Stimulated activated naive B cell treated with anti-CD40 and anti-IgM and Interleukin-4, amounts not matched to agents 10 μg/mL and 1 μg/mL and 100 μg/mL, for 72 hours (primary cell): ENCODE data around the gene GRM4.
"Not testable (repeated sequence)": the region's sequence is repeated elsewhere in the genome, so short reads cannot be mapped to it uniquely, and the experiment has no call there.

Experiments
- ATAC-seq, 2 donors: fragments of 150-1000 bp; cut with Tn5 transposase; replicated peaks; 2 replicates each; pipeline ENCODE4 v1.10.0; 2021; ENCODE audit warnings: moderate library complexity in 1 of 2
- DNase-seq: peaks from one replicate; pipeline ENCODE4 v3.0.0; 2021
- H3K27ac Mint-ChIP-seq: one replicate; pipeline ENCODE4 v1.8.0; 2022; ENCODE audit warnings: mild to moderate bottlenecking, mixed read lengths
- H3K27me3 Mint-ChIP-seq, 2 donors: one replicate each; pipeline ENCODE4 v1.8.0; 2022; ENCODE audit warnings: mixed read lengths in 2 of 2
- H3K36me3 Mint-ChIP-seq, 2 donors: one replicate each; pipeline ENCODE4 v1.8.0; 2022; ENCODE audit warnings: mixed read lengths in 2 of 2, mild to moderate bottlenecking in 1 of 2
- H3K4me1 Mint-ChIP-seq, 2 donors: one replicate each; pipeline ENCODE4 v1.8.0; 2022; ENCODE audit warnings: mixed read lengths in 2 of 2, mild to moderate bottlenecking in 1 of 2
- H3K4me3 Mint-ChIP-seq, 2 donors: one replicate each; pipeline ENCODE4 v1.8.0; 2022; ENCODE audit warnings: mild to moderate bottlenecking in 2 of 2, mixed read lengths in 2 of 2, moderate library complexity in 1 of 2
- H3K9me3 Mint-ChIP-seq, 2 donors: one replicate each; pipeline ENCODE4 v1.8.0; 2022; ENCODE audit warnings: mixed read lengths in 2 of 2, mild to moderate bottlenecking in 1 of 2

GRM4 gene

DNA sequence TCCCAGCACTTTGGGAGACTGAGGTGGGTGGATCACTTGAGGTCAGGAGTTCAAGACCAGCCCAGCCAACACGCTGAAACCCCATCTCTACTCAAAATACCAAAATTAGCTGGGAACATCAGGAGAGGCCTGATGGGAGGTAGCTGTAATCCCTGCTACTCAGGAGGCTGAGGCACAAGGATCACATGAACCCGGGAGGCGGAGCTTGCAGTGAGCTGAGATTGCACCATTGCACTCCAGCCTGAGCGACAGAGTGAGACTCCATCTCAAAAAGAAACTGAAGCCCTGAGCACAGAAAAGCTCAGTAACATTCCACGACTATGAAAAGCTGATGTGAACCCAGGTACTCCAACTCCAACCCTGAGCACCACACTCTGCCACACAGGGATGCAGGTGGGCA is 103.9 kb downstream of the GRM4 start:
- not testable (repeated sequence) for H3K4me3 Mint-ChIP-seq, DNase-seq, H3K27ac Mint-ChIP-seq, H3K9me3 Mint-ChIP-seq, ATAC-seq, H3K36me3 Mint-ChIP-seq
- Mint-ChIP-seq H3K27me3 (peaks cover 9 to 12% of the 10 kb centered on the region in 2 donors), H3K4me1 (peaks cover 12 to 13% of the 10 kb centered on the region in 2 donors)

DNA sequence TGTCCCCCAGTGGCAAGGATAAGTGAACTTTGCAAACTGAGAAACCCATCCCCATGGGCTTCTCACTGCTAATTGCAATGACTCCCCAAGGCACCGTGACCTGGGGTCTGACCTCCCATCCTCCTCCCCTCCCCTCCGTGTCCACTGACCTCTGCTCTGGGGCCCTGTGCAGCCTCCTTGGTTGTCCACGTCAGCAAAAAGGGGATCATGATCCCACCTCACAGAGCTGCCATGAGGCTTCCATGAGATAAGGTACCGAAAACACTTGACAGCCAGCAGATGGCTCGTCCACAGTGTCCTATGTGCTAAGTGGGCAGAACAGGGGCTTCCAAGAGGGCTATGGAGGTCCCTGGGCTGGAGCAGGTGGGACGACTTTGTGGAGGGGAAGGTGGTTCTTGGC is 104.5 kb downstream of the GRM4 start:
- Mint-ChIP-seq H3K4me1 (peaks cover 12 to 13% of the 10 kb centered on the region in 2 donors), H3K4me3 (no peak overlapping the region), H3K36me3 (no peaks in the 10 kb centered on the region), H3K27me3 (peaks cover 9 to 12% of the 10 kb centered on the region in 2 donors), H3K9me3 (no peaks in the 10 kb centered on the region), H3K27ac (no peak overlapping the region)
- DNase-seq (no peak), ATAC-seq (no peak)

DNA sequence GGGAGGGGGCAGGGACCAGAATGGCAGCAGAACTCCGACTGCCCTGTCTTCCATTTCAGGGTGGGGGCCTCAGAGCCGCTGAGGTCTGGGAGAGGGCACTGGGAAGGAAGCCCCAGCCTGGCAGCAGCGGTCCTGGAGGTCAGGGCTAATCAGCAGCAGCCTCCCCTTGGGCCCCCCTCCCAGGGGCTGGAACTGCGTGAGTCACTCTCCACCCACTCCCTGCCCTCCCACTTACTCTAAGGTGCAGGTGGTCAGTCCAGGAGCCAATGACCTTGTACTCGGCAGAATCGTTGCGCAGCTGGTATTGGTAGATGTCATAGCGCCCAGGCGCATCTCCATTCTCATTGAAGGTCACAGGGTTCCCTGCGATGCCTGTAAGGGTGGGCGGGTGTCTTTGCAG is 105.9 kb downstream of the GRM4 start:
- Mint-ChIP-seq H3K4me1 (peaks cover 11 to 12% of the 10 kb centered on the region in 2 donors), H3K9me3 (no peaks in the 10 kb centered on the region), H3K27me3 (peaks cover 6 to 14% of the 10 kb centered on the region in 2 donors), H3K36me3 (no peaks in the 10 kb centered on the region), H3K27ac (no peak overlapping the region), H3K4me3 (no peak overlapping the region)
- DNase-seq = no peak
- no peak for ATAC-seq

DNA sequence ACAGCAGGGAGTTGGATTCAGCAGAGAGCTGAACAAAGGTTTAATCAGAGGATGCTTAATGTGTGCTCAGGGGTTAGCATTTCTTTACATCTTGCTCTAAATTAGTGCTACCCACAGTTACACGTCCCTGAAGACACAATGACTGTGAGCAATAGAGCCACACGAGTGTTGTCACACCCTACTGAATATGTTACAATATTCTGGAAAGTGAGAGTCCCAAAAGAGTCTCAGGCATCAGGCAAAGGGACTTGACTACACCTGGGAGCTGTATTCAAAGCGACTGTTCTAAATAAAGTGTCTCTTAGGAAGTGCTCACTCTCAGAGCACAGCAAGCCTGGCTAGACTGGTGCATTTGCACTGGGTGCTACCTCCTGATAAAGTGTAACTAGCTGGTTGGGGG is 108.7 kb downstream of the GRM4 start:
- no peak overlapping the region for H3K4me3 Mint-ChIP-seq
- H3K4me1 Mint-ChIP-seq = no peaks in the 10 kb centered on the region
- no peaks in the 10 kb centered on the region for H3K9me3 Mint-ChIP-seq
- H3K27ac Mint-ChIP-seq = no peak overlapping the region
- DNase-seq (no peak), ATAC-seq (no peak)
- peaks cover 12% of the 10 kb centered on the region in 2 donors for H3K27me3 Mint-ChIP-seq
- H3K36me3 Mint-ChIP-seq = no peaks in the 10 kb centered on the region

DNA sequence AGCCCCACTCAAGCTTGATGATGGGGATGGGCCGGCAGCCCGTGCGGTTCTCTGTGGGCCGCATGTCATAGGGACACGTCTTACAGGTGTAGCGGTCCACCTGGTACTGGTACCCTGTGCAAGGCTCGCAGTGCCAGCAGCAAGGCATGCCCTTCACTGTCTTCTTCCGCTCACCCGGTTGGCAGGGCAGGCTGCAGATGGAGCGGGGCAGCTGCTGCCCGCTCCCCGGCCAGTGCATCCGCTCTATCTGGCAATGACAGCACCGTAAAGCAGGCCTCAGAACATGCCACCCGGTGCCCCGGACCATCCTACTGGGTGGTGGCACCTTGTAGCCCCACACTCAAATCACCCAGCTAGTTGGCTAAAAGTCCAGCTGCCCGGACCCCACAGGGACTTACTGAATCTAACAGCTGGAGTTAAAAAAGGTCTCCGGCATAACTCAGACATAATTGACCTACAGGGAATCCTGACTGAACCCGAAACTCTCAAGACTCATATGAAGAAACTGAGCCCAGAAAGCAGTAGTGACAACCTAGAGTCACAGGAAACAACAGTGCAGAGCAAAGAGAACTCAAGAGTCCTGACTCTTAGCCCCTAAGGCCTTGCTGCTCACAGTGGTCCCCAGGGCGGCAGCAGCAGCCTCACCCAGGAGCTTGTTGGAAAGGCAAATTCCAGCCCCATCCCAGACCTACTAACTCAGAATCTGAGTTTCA is 109.4 kb downstream of the GRM4 start:
- no peaks in the 10 kb centered on the region for H3K36me3 Mint-ChIP-seq
- peaks cover 12% of the 10 kb centered on the region in 2 donors for H3K27me3 Mint-ChIP-seq
- no peaks in the 10 kb centered on the region for H3K9me3 Mint-ChIP-seq
- ATAC-seq (peak in 1 of 2 donors; percentile 56), DNase-seq (no peak)
- no peak overlapping the region for H3K27ac Mint-ChIP-seq
- H3K4me3 Mint-ChIP-seq = no peak overlapping the region
- H3K4me1 Mint-ChIP-seq = peaks cover 0 to 3% of the 10 kb centered on the region in 2 donors

DNA sequence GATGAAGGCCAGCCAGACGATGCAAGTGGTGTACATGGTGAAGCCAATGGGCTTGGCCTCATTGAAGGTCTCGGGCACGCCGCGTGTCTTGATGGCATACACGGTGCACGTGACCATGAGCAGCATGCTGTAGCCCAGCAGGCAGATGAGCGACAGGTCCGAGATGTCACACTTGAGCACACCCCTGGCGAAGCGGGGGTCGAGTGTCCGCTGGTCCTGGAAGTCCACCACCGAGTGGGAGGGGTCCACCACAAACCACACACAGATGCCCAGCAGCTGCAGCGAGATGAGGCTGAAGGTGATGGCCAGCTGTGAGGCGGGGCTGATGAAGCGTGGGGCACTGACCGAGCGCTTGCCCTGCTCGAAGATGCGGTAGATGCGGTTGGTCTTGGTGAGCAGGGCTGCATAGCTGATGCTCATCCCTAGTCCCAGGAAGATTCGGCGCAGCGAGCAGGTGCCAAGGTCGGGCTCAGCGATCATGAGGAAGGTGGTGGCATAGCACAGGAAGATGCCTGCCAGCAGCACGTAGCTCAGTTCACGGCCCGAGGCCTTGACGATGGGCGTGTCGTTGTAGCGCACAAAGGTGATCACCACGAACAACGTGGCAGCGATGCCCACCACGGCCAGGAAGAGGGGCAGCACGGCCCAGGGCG is 110.1 kb downstream of the GRM4 start:
- Mint-ChIP-seq H3K27ac (no peak overlapping the region), H3K36me3 (no peaks in the 10 kb centered on the region), H3K4me1 (peaks cover 0 to 3% of the 10 kb centered on the region in 2 donors), H3K9me3 (no peaks in the 10 kb centered on the region), H3K27me3 (peaks cover 12% of the 10 kb centered on the region in 2 donors), H3K4me3 (no peak overlapping the region)
- ATAC-seq = no peak
- DNase-seq = no peak

DNA sequence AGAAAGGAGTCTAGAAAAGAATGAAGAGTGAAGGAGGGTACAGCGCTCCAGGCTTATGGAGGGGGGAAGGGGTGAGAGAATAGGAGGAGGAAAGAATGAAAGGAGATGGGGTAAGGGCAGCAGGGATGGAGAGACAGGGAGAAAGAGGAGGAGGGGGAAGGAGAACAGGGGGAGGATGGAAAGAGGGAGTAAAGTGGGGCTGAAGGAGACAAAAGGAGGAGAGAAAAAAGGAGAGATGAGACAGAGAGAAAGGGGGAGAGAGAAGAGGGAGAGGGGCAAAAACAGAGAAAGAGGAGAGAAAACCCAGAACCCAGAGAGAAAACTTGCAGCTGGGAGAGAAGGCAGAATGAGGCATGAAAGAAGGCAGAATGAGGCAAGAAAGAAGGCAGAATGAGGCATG is 110.7 kb downstream of the GRM4 start:
- no peaks in the 10 kb centered on the region for H3K36me3 Mint-ChIP-seq
- peaks cover 12% of the 10 kb centered on the region in 2 donors for H3K27me3 Mint-ChIP-seq
- peaks cover 0 to 3% of the 10 kb centered on the region in 2 donors for H3K4me1 Mint-ChIP-seq
- ATAC-seq (no peak), DNase-seq (no peak)
- H3K9me3 Mint-ChIP-seq = no peaks in the 10 kb centered on the region
- H3K27ac Mint-ChIP-seq = no peak overlapping the region
- no peak overlapping the region for H3K4me3 Mint-ChIP-seq

DNA sequence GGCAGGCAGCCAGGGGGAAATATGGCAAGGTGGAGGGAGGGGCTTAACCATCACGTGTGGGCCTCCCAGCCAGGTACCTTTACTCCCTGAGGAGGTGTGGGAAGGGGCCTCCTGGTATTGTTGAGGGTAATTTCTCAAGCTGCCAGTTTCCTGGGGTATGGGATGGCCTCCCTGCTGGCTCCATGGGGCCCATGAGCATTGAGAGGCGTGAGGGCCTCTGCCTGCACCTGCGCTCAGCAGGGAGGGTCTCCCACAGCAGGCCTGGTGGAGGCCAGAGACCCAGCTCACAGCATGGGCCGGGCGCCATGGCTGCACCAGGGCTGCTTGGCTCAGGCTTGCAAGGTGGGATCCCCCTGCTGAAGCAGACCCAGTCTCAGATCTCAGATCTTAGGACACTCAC is 113.0 kb downstream of the GRM4 start:
- H3K27ac Mint-ChIP-seq = no peak overlapping the region
- H3K27me3 Mint-ChIP-seq = peaks cover 5 to 12% of the 10 kb centered on the region in 2 donors
- no peak for ATAC-seq
- peaks cover 0 to 3% of the 10 kb centered on the region in 2 donors for H3K4me1 Mint-ChIP-seq
- no peak for DNase-seq
- no peaks in the 10 kb centered on the region for H3K36me3 Mint-ChIP-seq
- no peaks in the 10 kb centered on the region for H3K9me3 Mint-ChIP-seq
- no peak overlapping the region for H3K4me3 Mint-ChIP-seq

DNA sequence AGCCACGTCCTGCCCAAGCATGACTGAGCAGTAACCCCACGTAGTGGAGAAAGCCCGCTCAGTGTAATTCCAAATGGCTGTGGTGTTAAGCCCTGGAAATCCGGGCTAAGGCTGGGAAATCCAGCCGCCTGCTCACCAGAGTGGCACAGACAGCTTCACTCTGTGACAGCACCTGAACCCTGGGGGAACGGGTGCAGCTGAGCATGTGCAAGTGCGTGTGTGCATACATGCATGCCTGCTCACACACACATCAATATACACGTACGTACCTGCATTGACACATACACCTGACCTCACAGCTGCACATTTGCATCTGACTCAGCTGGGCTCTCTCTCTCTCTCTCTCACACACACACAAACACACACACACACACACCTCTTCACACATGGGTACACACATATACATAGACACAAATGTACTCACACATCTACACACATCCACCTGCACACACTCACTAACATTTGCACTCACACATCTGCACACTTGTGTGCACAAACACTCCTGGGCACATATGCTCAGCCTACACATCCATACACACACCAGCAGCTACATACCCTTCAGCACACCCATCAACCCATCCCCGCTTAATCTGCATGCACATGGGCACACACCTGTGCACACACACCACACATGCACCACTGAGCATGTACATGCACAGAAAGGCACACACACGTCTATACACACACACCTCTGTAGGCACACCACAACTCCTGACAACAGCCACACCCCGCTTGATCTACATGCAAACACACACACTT is 114.1 kb downstream of the GRM4 start:
- H3K9me3 Mint-ChIP-seq = no peaks in the 10 kb centered on the region
- ATAC-seq (peak in 1 of 2 donors; percentile 34), DNase-seq (no peak)
- H3K36me3 Mint-ChIP-seq = no peaks in the 10 kb centered on the region
- no peak overlapping the region for H3K4me3 Mint-ChIP-seq
- H3K4me1 Mint-ChIP-seq = peaks cover 0 to 3% of the 10 kb centered on the region in 2 donors
- no peak overlapping the region for H3K27ac Mint-ChIP-seq
- peaks cover 5 to 12% of the 10 kb centered on the region in 2 donors for H3K27me3 Mint-ChIP-seq

DNA sequence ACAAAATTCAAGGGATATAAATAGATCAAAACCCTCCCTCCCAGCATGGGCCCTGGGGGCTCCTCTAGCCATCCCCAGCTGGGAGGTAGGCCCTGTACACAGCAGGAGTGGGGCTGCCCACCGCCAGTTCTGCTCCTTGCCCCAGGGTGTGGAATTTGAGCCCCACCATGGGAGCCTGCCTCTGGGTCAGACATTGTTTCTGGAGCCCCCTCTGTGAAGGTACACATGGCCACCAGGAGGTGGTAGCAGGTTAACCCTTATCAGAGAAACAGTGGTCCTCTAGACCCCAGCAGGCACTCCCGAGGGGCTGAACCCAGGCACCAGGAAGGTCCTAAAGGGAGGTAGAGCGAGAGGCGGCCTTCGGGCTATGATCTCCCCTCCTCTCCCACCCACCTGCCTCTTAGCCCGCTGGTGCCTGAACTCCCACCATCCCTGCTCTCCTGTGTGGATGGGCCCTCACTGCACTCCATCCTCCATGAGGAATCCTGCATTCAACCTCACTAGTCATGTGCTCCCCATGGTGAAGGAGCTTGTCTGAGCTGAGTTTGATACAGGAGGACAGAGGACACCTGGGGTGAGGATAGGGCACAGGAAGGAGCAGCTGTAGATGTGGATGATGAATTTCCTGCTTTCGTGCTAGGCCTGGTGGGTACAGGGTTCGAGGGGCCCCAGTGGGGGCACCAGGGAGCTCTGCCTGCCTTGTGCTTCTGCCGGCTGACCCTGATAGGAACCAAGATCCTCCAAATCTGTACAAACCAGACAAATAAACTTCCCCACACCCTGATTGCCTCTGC is 114.9 kb downstream of the GRM4 start:
- Mint-ChIP-seq H3K27me3 (peaks cover 5 to 12% of the 10 kb centered on the region in 2 donors), H3K27ac (no peak overlapping the region), H3K36me3 (no peaks in the 10 kb centered on the region), H3K4me1 (peaks cover 0 to 3% of the 10 kb centered on the region in 2 donors), H3K4me3 (no peak overlapping the region), H3K9me3 (no peaks in the 10 kb centered on the region)
- ATAC-seq = no peak
- DNase-seq = no peak

DNA sequence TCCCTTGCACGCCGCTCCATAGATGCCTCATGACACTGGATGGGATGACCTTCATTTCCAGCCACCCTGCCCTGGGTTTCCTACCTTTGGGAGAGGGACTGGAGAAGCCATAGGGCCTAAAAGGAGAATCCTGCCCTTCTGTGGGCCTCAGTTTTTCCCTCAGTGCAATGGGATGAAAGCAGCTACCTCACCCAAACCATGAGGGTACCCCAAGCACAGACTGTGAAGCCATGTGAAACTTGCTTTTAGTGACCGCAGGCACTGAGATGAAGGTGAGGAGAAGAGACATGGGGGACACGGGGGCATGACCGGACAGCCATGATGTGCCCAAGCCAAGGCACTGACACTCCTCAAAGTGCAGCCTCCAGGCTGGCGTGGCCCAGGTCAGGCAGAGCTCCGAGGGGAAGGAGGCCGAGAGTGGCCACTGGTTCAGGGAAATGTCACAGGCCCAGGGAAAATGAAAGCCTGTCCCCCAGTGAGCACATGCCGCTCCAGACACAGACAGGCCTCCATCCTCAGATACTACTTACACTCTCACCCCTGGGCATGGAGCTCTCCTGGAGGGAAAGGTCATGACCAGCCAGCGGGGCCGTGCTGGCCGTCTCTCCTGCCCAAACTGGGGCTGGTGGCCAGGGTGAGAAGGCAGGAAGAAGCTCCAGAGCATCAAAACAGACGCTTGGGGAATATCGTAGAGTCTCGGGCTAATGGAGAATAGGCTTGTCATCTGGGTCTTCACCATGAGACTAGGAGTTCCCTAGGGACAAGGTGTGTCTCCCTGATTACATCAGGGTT is 116.2 kb downstream of the GRM4 start:
- H3K4me1 Mint-ChIP-seq = peaks cover 0 to 3% of the 10 kb centered on the region in 2 donors
- ATAC-seq (no peak), DNase-seq (no peak)
- no peaks in the 10 kb centered on the region for H3K9me3 Mint-ChIP-seq
- no peak overlapping the region for H3K4me3 Mint-ChIP-seq
- H3K27me3 Mint-ChIP-seq = peaks cover 5% of the 10 kb centered on the region in 2 donors
- H3K27ac Mint-ChIP-seq = no peak overlapping the region
- H3K36me3 Mint-ChIP-seq = no peaks in the 10 kb centered on the region

DNA sequence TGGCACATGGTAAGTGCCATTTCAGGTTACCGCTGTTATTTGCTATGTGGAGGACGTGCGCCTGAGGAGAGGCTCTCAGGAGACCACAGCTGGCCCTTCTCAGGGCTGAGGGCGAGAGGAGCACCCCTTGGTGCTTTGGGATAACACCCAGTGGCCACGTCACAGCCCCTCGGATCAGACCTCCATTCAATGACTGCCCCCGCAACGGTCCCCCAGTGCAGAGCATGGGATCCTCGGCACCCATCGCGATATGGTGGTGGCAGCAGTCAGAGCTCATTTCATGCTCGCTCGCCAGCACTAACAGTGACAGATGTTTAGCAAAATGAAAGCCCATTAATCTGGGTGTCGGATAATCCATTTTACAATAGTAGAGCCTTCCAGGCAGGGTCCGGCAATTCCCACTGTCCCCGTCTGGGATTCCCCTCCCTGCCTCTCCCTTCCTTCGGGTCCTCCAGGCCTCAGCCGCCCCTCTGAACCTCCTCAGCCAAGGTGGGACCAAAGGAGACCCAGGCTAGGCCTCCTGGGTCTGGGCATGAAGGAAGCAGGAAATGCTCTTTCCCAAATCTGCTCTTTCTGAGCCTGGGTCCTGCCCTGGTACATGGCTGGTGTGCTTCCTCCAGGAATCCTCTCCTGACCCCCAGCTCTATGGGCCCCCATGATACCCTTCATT is 117.1 kb downstream of the GRM4 start:
- H3K27ac Mint-ChIP-seq = no peak overlapping the region
- no peak for DNase-seq
- H3K4me3 Mint-ChIP-seq = no peak overlapping the region
- no peaks in the 10 kb centered on the region for H3K36me3 Mint-ChIP-seq
- H3K27me3 Mint-ChIP-seq = no peaks in the 10 kb centered on the region
- no peak for ATAC-seq
- peaks cover 0 to 3% of the 10 kb centered on the region in 2 donors for H3K9me3 Mint-ChIP-seq
- peaks cover 0 to 3% of the 10 kb centered on the region in 2 donors for H3K4me1 Mint-ChIP-seq

DNA sequence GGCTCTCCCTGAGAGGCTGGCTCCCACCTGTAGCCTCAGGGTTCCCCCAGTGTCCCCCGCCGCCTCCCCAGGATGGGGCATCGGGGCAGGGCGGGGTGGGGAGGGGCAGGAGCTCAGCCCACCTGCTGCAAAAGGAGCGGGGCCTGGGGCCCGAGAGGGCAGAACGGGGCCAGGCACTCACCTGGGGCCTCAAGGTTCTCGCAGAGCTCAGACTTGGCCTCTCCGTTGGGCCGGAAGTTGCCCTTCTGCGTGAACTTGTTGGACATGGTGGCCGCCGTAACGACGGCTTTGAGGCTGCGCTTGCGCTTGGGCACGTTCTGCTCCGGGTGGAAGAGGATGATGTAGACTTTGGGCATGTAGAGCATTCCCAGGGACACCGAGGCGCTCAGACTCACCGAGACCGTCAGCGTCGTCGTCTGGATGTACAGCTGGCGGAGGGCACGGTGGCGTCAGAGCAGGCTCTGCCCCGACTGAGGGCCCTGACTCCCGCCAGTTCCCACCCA is 117.9 kb downstream of the GRM4 start:
- no peak for ATAC-seq
- Mint-ChIP-seq H3K36me3 (no peaks in the 10 kb centered on the region), H3K4me1 (peaks cover 0 to 3% of the 10 kb centered on the region in 2 donors)

More for the DNA sequence above, 117.9 kb downstream of the GRM4 start:
- Mint-ChIP-seq H3K27me3 (peaks cover 0 to 1% of the 10 kb centered on the region in 2 donors), H3K27ac (no peak overlapping the region), H3K4me3 (no peak overlapping the region), H3K9me3 (peaks cover 0 to 4% of the 10 kb centered on the region in 2 donors)
- no peak for DNase-seq
